ENCODE results near the gene ACR. TPM values are rescaled to one million over a fixed set of nuclear protein-coding genes. Genes with fewer than 3 reads are reported as not detected.

ACR gene
- not detected in 2 replicates for total RNA-seq (2013; cell fraction: nucleolus; rRNA removed)
- total RNA-seq (2014; rRNA removed) (not detected in 2 replicates), total RNA-seq (2014; rRNA removed; fragmentation: Illumina TruSeq; extraction: Trizol) (not detected in 2 replicates), total RNA-seq (2021) (not detected in 2 replicates), polyA plus RNA-seq (2011; rRNA removed) (not detected in 2 replicates), polyA plus RNA-seq (2014; fragmentation: Illumina TruSeq; extraction: Trizol) (not detected in 2 replicates), polyA plus RNA-seq (2014; fragmentation: Nextera tagmentation; extraction: Ambion mirVana) (not detected), polyA plus RNA-seq (2014; rRNA removed) (not detected in 2 replicates), polyA plus RNA-seq (2016; fragmentation: Nextera tagmentation; extraction: Ambion mirVana) (not detected), polyA minus RNA-seq (2011; rRNA and poly(A)+ RNA removed) (not detected in 2 replicates), Bru-seq, nascent RNA (percentile 7 among the genes with signal in this experiment), BruChase-seq, experiment 1, labeled RNA remaining after a 6-hour chase (not detected), BruChase-seq, experiment 2, labeled RNA remaining after a 2-hour chase (not detected)
- not detected for polyA plus RNA-seq (2011; ENCODE audit: low read depth)
- polyA plus RNA-seq (2011; cell fraction: cytosol; rRNA removed) = not detected in 2 replicates
- polyA plus RNA-seq (2011; cell fraction: nucleus; rRNA removed) = not detected in 2 replicates
- polyA plus RNA-seq (2012) = not detected in 2 replicates
- polyA minus RNA-seq (2011; cell fraction: cytosol; rRNA and poly(A)+ RNA removed) = not detected in 2 replicates
- polyA minus RNA-seq (2011; cell fraction: nucleus; rRNA and poly(A)+ RNA removed) = not detected in 2 replicates
- long read RNA-seq, experiment 1 = 0 reads
- long read RNA-seq, experiment 2 = 0 reads

GRCh38 chr22:50737728-50738648 lies at the start of gene ACR:
TSS of gene ACR (plus strand) at chr22:50738204. CDS start at chr22:50738236, 32 bp downstream.
- CTCF ChIA-PET = no interaction called here
- POLR2A ChIA-PET = no interaction called here
- TF ChIP-seq NKRF (conservative IDR thresholded peaks at IDR 0.05) = no peak
- TF ChIP-seq NRF1 (conservative IDR thresholded peaks at IDR 0.05; ENCODE audit: low read depth, low read length) = no peak
- TF ChIP-seq NR2C2 (IDR thresholded peaks at IDR 0.05; ENCODE audit: borderline replicate concordance, control insufficient read depth, insufficient read length, low read depth) = no peak
- TF ChIP-seq RELB (IDR thresholded peaks at IDR 0.05; ENCODE audit: low read depth) = no peak
- no peak for TF ChIP-seq TBL1XR1 (IDR thresholded peaks at IDR 0.05; ENCODE audit: low read depth, low read length)
- TF ChIP-seq SMAD1 (IDR thresholded peaks at IDR 0.05; ENCODE audit: low read depth, partially characterized antibody) = no peak
- TF ChIP-seq POLR2AphosphoS5 (IDR thresholded peaks at IDR 0.05; ENCODE audit: low read length) = no peak
- TF ChIP-seq SUPT20H (IDR thresholded peaks at IDR 0.05; ENCODE audit: borderline replicate concordance, control insufficient read depth, low read depth, low read length) = no peak
- TF ChIP-seq HDGF (IDR thresholded peaks at IDR 0.05) = no peak
- no peak for TF ChIP-seq SIN3A (IDR thresholded peaks at IDR 0.05; ENCODE audit: low read depth, low read length)
- no peak for TF ChIP-seq RAD21 (IDR thresholded peaks at IDR 0.05; ENCODE audit: insufficient read depth, low read depth, low read length)
- no peak for TF ChIP-seq EZH2 (IDR thresholded peaks at IDR 0.05; ENCODE audit: borderline replicate concordance, control insufficient read depth, low read depth, low read length)
- TF ChIP-seq EGR1 (IDR thresholded peaks at IDR 0.05; ENCODE audit: borderline replicate concordance in 1 of 2, low read depth in 2 of 2, low read length in 2 of 2) = no peak
- TF ChIP-seq RB1 (IDR thresholded peaks at IDR 0.05; ENCODE audit: borderline replicate concordance) = no peak
- no peak for TF ChIP-seq KLF5 (IDR thresholded peaks at IDR 0.05; ENCODE audit: partially characterized antibody)
- TF ChIP-seq FOXM1 (IDR thresholded peaks at IDR 0.05; ENCODE audit: low read depth, low read length) = no peak
- TF ChIP-seq HDAC2 (IDR thresholded peaks at IDR 0.05) = no peak

More at GRCh38 chr22:50737728-50738648, at the start of gene ACR:
- no peaks in the 10 kb centered on the region for H3K79me2 ChIP-seq (ENCODE audit: control insufficient read depth, insufficient read depth, low read length)
- in situ Hi-C loops (cut with MboI) = no loop called here
- no peaks in the 10 kb centered on the region for H3K4me1 ChIP-seq (ENCODE audit: control insufficient read depth, insufficient read depth, low read length)
- DNase-seq (ENCODE audit: low read depth, low spot score) = no peak
- ChIA-PET SMC1A (ENCODE audit: uncharacterized antibody, unreplicated experiment) (no interaction called here), RAD21 (ENCODE audit: unreplicated experiment) (no interaction called here)
- no peak for ATAC-seq
- no TSS peak for BruUV-seq (replicated peaks)
- H2AFZ ChIP-seq (ENCODE audit: control insufficient read depth, low read depth, low read length) = no peak within 1 kb of the TSS
- no peaks in the 10 kb centered on the region for H4K20me1 ChIP-seq (ENCODE audit: control insufficient read depth, insufficient read depth)
- no peak within 1 kb of the TSS for H3K4me3 ChIP-seq
- no peak within 1 kb of the TSS for H3K9ac ChIP-seq (ENCODE audit: control insufficient read depth, insufficient read depth, low read length)
- intact Hi-C loops (cut with micrococcal nuclease; ENCODE audit: unreplicated experiment) = no loop called here
- FAIRE-seq = no peak
- H3K36me3 ChIP-seq (ENCODE audit: control insufficient read depth in 2 of 2, insufficient read depth in 2 of 2, low read length in 1 of 2) = no peaks in the 10 kb centered on the region
- no peak within 1 kb of the TSS for H3K4me2 ChIP-seq (ENCODE audit: control insufficient read depth, insufficient read depth)
- no peaks in the 10 kb centered on the region for H3K9me3 ChIP-seq (replicated peaks; ENCODE audit: control insufficient read depth, insufficient read depth, low read length)
- H3K27me3 ChIP-seq (replicated peaks in 1 of 2; ENCODE audit: control insufficient read depth in 2 of 2, insufficient read depth in 2 of 2, low read length in 1 of 2) = no peaks in the 10 kb centered on the region; a peak in 3 of 4 replicates
- 32% methylated on average over 13 of the region's 13 CpGs for WGBS (ENCODE audit: insufficient coverage, insufficient replicate concordance, low lambda C conversion rate, missing lambda C conversion rate)
- H3K27ac ChIP-seq (ENCODE audit: control insufficient read depth, insufficient read depth) = no peak within 1 kb of the TSS
